H1 (cell line): Measurements from ENCODE around the gene TLE1. TPM values are rescaled to one million over a fixed set of nuclear protein-coding genes. Genes with fewer than 3 reads are reported as not detected.

Experiments
- CTCF ChIA-PET: fragments of 300-600 bp; sonication (Branson Sonifier 250); formaldehyde crosslinking; loops from one replicate; lab custom pipeline; 2021; ENCODE audit not compliant: partially characterized antibody; lab: Charles Lee
- POLR2A ChIA-PET: fragments of 300-600 bp; sonication (Branson Sonifier 250); formaldehyde crosslinking; loops from one replicate; lab custom pipeline; 2021; ENCODE audit warnings: inconsistent platforms; ENCODE audit not compliant: partially characterized antibody; lab: Charles Lee
- DNase-seq, 2 experiments: peaks; one replicate each; pipeline versions ENCODE4 v3.0.0 to v3.0.0-alpha.2; 2010 to 2022; ENCODE audit warnings: low spot score in 2 of 2, low read depth in 1 of 2, mixed read lengths in 1 of 2
- FAIRE-seq: peaks from 2 replicates; lab custom pipeline; 2011; peaks lifted over from hg19 to GRCh38; lab: Jason Lieb, UNC
- H2AFZ ChIP-seq: 2 replicates; pipeline ENCODE4 v1.8.1; 2012; ENCODE audit warnings: low read length, inconsistent platforms
- H2AK5ac ChIP-seq: 2 replicates; pipeline ENCODE4 v1.6.1; 2013; ENCODE audit warnings: low read depth, low read length
- H2BK120ac ChIP-seq: replicated peaks from 2 replicates; pipeline ENCODE3; 2013; ENCODE audit warnings: low read depth, low read length, inconsistent platforms
- H2BK12ac ChIP-seq: 2 replicates; pipeline ENCODE4 v1.6.1; 2013; ENCODE audit warnings: low read depth, low read length
- H2BK15ac ChIP-seq: 2 replicates; pipeline ENCODE4 v1.6.1; 2013; ENCODE audit warnings: low read length
- H2BK20ac ChIP-seq: 2 replicates; pipeline ENCODE4 v1.6.1; 2013; ENCODE audit warnings: low read length
- H2BK5ac ChIP-seq: 2 replicates; pipeline ENCODE4 v1.6.1; 2013; ENCODE audit warnings: low read depth, low read length
- H3K14ac ChIP-seq: 2 replicates; pipeline ENCODE4 v1.6.1; 2013; ENCODE audit warnings: inconsistent platforms; ENCODE audit not compliant: insufficient read length
- H3K18ac ChIP-seq: 2 replicates; pipeline ENCODE4 v1.6.1; 2013; ENCODE audit warnings: low read length; ENCODE audit errors: extremely low read depth
- H3K23ac ChIP-seq: 2 replicates; pipeline ENCODE4 v1.6.1; 2013; ENCODE audit warnings: inconsistent platforms; ENCODE audit not compliant: insufficient read length
- H3K23me2 ChIP-seq: 2 replicates; pipeline ENCODE4 v1.6.1; 2013; ENCODE audit warnings: low read depth, low read length
- H3K27ac ChIP-seq: 2 replicates; pipeline ENCODE4 v1.6.1; 2011; ENCODE audit warnings: low read depth, low read length, inconsistent platforms
- H3K27me3 ChIP-seq, 4 experiments: replicated peaks in 1 of 4; 1 replicate in 1 of 4; 2 replicates in 3 of 4; pipeline versions ENCODE4 v1.6.1 to v1.8.1; 2011 to 2013; ENCODE audit warnings: low read length in 3 of 4, mild to moderate bottlenecking in 3 of 4, inconsistent platforms in 2 of 4, mixed read lengths in 2 of 4, moderate library complexity in 1 of 4; ENCODE audit not compliant: control insufficient read depth in 3 of 4, insufficient read depth in 3 of 4; ENCODE audit errors: extremely low read depth in 1 of 4
- H3K36me3 ChIP-seq, 4 experiments: 2 replicates each; pipeline versions ENCODE4 v1.6.1 to v1.8.1; 2011 to 2013; ENCODE audit warnings: mild to moderate bottlenecking in 4 of 4, low read length in 3 of 4, moderate library complexity in 2 of 4, control low read depth in 1 of 4, inconsistent platforms in 1 of 4; ENCODE audit not compliant: insufficient read depth in 4 of 4, control insufficient read depth in 2 of 4
- H3K4ac ChIP-seq: replicated peaks from 2 replicates; pipeline ENCODE3; 2013; ENCODE audit warnings: low read length, low read depth, mixed read lengths, inconsistent platforms; ENCODE audit not compliant: insufficient read length
- H3K4me1 ChIP-seq, 4 experiments: replicated peaks in 1 of 4; 1 replicate in 1 of 4; 2 replicates in 3 of 4; pipeline versions ENCODE4 v1.6.1 to v1.8.1; 2011 to 2013; ENCODE audit warnings: low read length in 3 of 4, inconsistent platforms in 2 of 4, mixed read lengths in 1 of 4; ENCODE audit not compliant: insufficient read depth in 4 of 4, control insufficient read depth in 3 of 4
- H3K4me2 ChIP-seq, 2 experiments: 2 replicates each; pipeline versions ENCODE4 v1.6.1 to v1.8.1; 2011 to 2013; ENCODE audit warnings: low read depth in 2 of 2, low read length in 2 of 2, control low read depth in 1 of 2, inconsistent platforms in 1 of 2, mild to moderate bottlenecking in 1 of 2; ENCODE audit not compliant: insufficient read depth in 1 of 2
- H3K4me3 ChIP-seq, 4 experiments: fragments of 200-600, 300-600 bp in 1 of 4; sonication (generic), shearing (Covaris generic), sonication (Bioruptor Twin) in 1 of 4; 2 replicates each; pipeline versions ENCODE4 v1.5.1 to v1.8.1; 2011 to 2016; ENCODE audit warnings: low read length in 4 of 4, low read depth in 3 of 4, control low read depth in 2 of 4, inconsistent platforms in 2 of 4, mild to moderate bottlenecking in 2 of 4, mixed read lengths in 1 of 4, moderate library complexity in 1 of 4; ENCODE audit not compliant: insufficient read depth in 2 of 4; ENCODE audit errors: extremely low read depth in 1 of 4
- H3K56ac ChIP-seq: replicated peaks from 2 replicates; pipeline ENCODE3; 2013; ENCODE audit warnings: low read depth, mild to moderate bottlenecking, mixed read lengths, low read length, inconsistent platforms; ENCODE audit not compliant: insufficient read length
- H3K79me1 ChIP-seq: 2 replicates; pipeline ENCODE4 v1.6.1; 2013; ENCODE audit warnings: low read depth, low read length, control low read depth
- H3K79me2 ChIP-seq, 2 experiments: 2 replicates each; pipeline versions ENCODE4 v1.6.1 to v1.8.1; 2012 to 2013; ENCODE audit warnings: low read length in 2 of 2, mild to moderate bottlenecking in 2 of 2, inconsistent platforms in 1 of 2; ENCODE audit not compliant: insufficient read depth in 2 of 2, control insufficient read depth in 1 of 2
- H3K9ac ChIP-seq, 4 experiments: replicated peaks in 1 of 4; 1 replicate in 1 of 4; 2 replicates in 3 of 4; pipeline versions ENCODE4 v1.6.1 to v1.8.1; 2011 to 2013; ENCODE audit warnings: low read depth in 3 of 4, low read length in 3 of 4, control low read depth in 2 of 4, mild to moderate bottlenecking in 2 of 4, moderate library complexity in 2 of 4, inconsistent platforms in 1 of 4; ENCODE audit errors: extremely low read depth in 1 of 4
- H3K9me3 ChIP-seq, 2 experiments: 2 replicates each; pipeline versions ENCODE4 v1.6.1 to v1.8.1; 2012 to 2013; ENCODE audit warnings: mild to moderate bottlenecking in 2 of 2, moderate library complexity in 2 of 2, control low read depth in 1 of 2, inconsistent platforms in 1 of 2, low read depth in 1 of 2, low read length in 1 of 2, mixed read lengths in 1 of 2; ENCODE audit not compliant: insufficient read depth in 2 of 2
- H4K20me1 ChIP-seq, 2 experiments: replicated peaks in 1 of 2; 2 replicates each; pipeline versions ENCODE3 to v1.8.1; 2011 to 2013; ENCODE audit warnings: inconsistent platforms in 2 of 2, low read length in 2 of 2, mild to moderate bottlenecking in 1 of 2; ENCODE audit not compliant: insufficient read depth in 2 of 2, control insufficient read depth in 1 of 2
- H4K5ac ChIP-seq: 2 replicates; pipeline ENCODE4 v1.6.1; 2013; ENCODE audit warnings: low read length, low read depth, mixed read lengths, inconsistent platforms; ENCODE audit not compliant: insufficient read length
- H4K8ac ChIP-seq: 2 replicates; pipeline ENCODE4 v1.8.0; 2013; ENCODE audit warnings: mild to moderate bottlenecking, moderate library complexity, low read length, inconsistent platforms; ENCODE audit not compliant: insufficient read depth; ENCODE audit errors: extremely low read depth
- H4K91ac ChIP-seq: replicated peaks from 2 replicates; pipeline ENCODE3; 2013; ENCODE audit warnings: low read length, mixed read lengths, inconsistent platforms; ENCODE audit not compliant: insufficient read length
- FOSL1 ChIP-seq: IDR thresholded peaks from 2 replicates; pipeline ENCODE4 v1.6.1; 2011; ENCODE audit warnings: mild to moderate bottlenecking, low read depth, low read length, moderate library complexity; ENCODE audit not compliant: insufficient read depth
- RAD21 ChIP-seq, 2 experiments: IDR thresholded peaks in 1 of 2; conservative IDR thresholded peaks in 1 of 2; 2 replicates each; pipeline ENCODE4 v1.6.1; 2011; ENCODE audit warnings: low read depth in 2 of 2, low read length in 2 of 2, improper control_type of control experiment in 1 of 2, inconsistent platforms in 1 of 2, mild to moderate bottlenecking in 1 of 2, moderate library complexity in 1 of 2
- RFX5 ChIP-seq: IDR thresholded peaks from 2 replicates; pipeline ENCODE4 v1.6.1; 2011; ENCODE audit warnings: low read depth, low read length, improper control_type of control experiment, borderline replicate concordance
- WGBS, 2 experiments: shearing (Covaris generic) in 1 of 2; methylation state at CpG; one replicate each; pipeline versions ENCODE4 v1.1.6 to v1.1.7; 2013 to 2015; ENCODE audit warnings: low lambda C conversion rate in 2 of 2, mixed read lengths in 2 of 2, inconsistent platforms in 1 of 2, low coverage in 1 of 2, missing lambda C conversion rate in 1 of 2; ENCODE audit not compliant: insufficient replicate concordance in 2 of 2, insufficient coverage in 1 of 2, insufficient read length in 1 of 2; ENCODE audit errors: extremely low coverage in 1 of 2, missing lambda C conversion rate in 1 of 2; 5-methylcytosine and 5-hydroxymethylcytosine counted together
- polyA plus RNA-seq, 7 experiments: library from polyadenylated mRNA; depleted of rRNA in 3 of 7; stranded (reverse) in 5 of 7; unstranded in 2 of 7; fragments of >200 nt in 5 of 7; fragments of 200-250 nt in 2 of 7; gene quantifications; 1 replicate in 5 of 7; 2 replicates in 1 of 7; 4 replicates in 1 of 7; pipeline versions ENCODE4 v1.2.1 to v1.2.3, GENCODE V29; 2011 to 2013; ENCODE audit warnings: missing spikeins in 2 of 7, mixed read lengths in 2 of 7
- total RNA-seq: library from RNA; stranded (reverse); fragmentation: NEBNext Ultra II Directional; extraction: Animal tissue kit (Norgen Biotek cat#: 25700); gene quantifications from 2 replicates; pipeline ENCODE4 v1.2.1, GENCODE V29; 2021
- TF ChIP-seq, protein P1 (sequence below): IDR thresholded peaks from 2 replicates; pipeline ENCODE4 v1.6.1; 2012; ENCODE audit warnings: inconsistent platforms

The TLE1 gene
- total and polyA plus RNA-seq, 2 of the 8 experiments (the other 6 are each of a cell fraction or from before 2014, with no cell fraction given): 81.8 to 91.6 TPM

DNA sequence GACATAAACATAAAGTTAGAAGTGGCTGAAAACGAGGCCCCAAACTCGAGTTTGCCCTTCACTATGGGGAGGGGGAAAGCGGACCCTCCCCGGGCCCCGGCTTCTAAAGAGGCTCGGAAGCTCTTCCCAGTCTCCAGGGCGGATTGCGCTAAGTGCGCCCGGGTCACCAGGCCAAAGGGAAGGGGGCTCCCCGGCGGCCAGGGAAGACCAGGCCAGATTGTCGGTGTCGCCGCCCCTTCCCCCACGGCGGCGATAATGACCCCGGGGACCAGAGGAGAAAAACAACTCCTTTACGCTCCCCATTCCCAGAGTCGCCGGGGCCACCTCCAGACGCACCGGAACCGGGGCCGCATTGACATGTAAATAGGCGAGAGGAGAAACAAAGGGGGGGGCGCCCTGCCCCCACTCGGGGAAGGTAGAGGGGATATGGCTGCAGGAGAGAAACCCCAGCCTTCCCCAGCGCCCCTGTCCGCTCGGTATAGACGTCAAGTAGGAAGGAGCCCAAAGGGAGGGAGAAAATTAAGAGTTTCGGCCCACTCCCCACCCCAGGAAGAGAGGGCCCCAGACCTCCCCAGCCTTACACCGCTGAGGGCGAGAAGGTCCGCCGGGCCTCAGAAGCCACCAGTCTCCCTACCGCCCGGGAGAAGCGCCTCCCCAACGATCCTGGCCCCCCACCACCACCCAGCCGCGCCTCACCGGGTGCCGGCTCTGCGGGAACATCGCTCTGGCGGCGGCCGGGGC is 1.7 kb downstream of the TLE1 start:
- peak overlapping the region; percentile 70 for H4K5ac ChIP-seq
- FAIRE-seq (no peak), DNase-seq (peak in 1 of 2 experiments; percentile 85)
- H3K4me1 ChIP-seq: peaks cover 2 to 19% (median 8%) of the 10 kb centered on the region in 4 experiments; a peak in 5 of 7 replicates
- H3K4ac ChIP-seq: peak overlapping the region; percentile 61
- peaks cover 41 to 64% of the 10 kb centered on the region in 2 experiments for H3K79me2 ChIP-seq
- peak overlapping the region; percentile 65 to 87 (median 78) for H3K9ac ChIP-seq
- H2BK20ac ChIP-seq: no peak overlapping the region
- no peak overlapping the region for H2AK5ac ChIP-seq
- no peak overlapping the region for H2AFZ ChIP-seq
- H3K4me3 ChIP-seq: peak overlapping the region; percentile 72 to 90 (median 86)
- no peak overlapping the region for H3K23ac ChIP-seq
- H3K36me3 ChIP-seq: peaks cover 2 to 28% (median 10%) of the 10 kb centered on the region in 4 experiments; a peak in 6 of 8 replicates
- peak overlapping the region; percentile 89 for H4K8ac ChIP-seq
- H3K27ac ChIP-seq: peak overlapping the region; percentile 80
- H3K18ac ChIP-seq: peak overlapping the region; percentile 62
- H3K23me2 ChIP-seq: peaks cover 8% of the 10 kb centered on the region
- POLR2A ChIA-PET: interaction anchor here (0.7 to 10.8 kb wide), 7 partner anchors 14 to 107 kb away, joined by 3 to 97 read pairs (median 4); no protein-coding TSS in a partner anchor
- H3K79me1 ChIP-seq: no peaks in the 10 kb centered on the region
- H4K20me1 ChIP-seq: peaks cover 26 to 31% of the 10 kb centered on the region in 2 experiments
- no peaks in the 10 kb centered on the region for H3K27me3 ChIP-seq
- CTCF ChIA-PET: interaction anchor here (1.2 to 1.8 kb wide), 4 partner anchors 39 to 623 kb away, joined by 3 to 5 read pairs (median 3); no protein-coding TSS in a partner anchor
- H2BK5ac ChIP-seq: peak overlapping the region; percentile 77; the same call in 1 of the 2 replicates
- peak overlapping the region; percentile 71 to 86 for H3K4me2 ChIP-seq
- H2BK120ac ChIP-seq: no peak overlapping the region
- no peak overlapping the region for H2BK12ac ChIP-seq
- no peaks in the 10 kb centered on the region for H3K9me3 ChIP-seq
- H3K56ac ChIP-seq: peak overlapping the region; percentile 91
- H4K91ac ChIP-seq: peak overlapping the region; percentile 34
- no peak overlapping the region for H3K14ac ChIP-seq
- H2BK15ac ChIP-seq: no peak overlapping the region
- WGBS, 2 experiments: 2% methylated on average over 44 of the region's 51 CpGs; no CpG with 5 or more reads in 1 of the 2 experiments
- TF ChIP-seq FOSL1 (no peak), RFX5 (no peak), RAD21 (IDR thresholded peaks at IDR 0.05 in 1 of 2, conservative IDR thresholded peaks at IDR 0.05 in 1 of 2; ENCODE audit: low read depth in 2 of 2, low read length in 2 of 2) (peak in 1 of 2 experiments; percentile 1; a peak in 2 of 4 replicates)
- TF ChIP-seq, protein P1, sequence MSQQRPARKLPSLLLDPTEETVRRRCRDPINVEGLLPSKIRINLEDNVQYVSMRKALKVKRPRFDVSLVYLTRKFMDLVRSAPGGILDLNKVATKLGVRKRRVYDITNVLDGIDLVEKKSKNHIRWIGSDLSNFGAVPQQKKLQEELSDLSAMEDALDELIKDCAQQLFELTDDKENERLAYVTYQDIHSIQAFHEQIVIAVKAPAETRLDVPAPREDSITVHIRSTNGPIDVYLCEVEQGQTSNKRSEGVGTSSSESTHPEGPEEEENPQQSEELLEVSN: no peak
